Activated CD8-positive, alpha-beta T cell treated with anti-CD3 and anti-CD28 coated beads for 36 hours (primary cell): ENCODE results near the gene ALKBH5. TPM values are rescaled to one million over a fixed set of nuclear protein-coding genes. Genes with fewer than 3 reads are reported as not detected.

Experiments used
- ATAC-seq: fragments of 200-7000 bp; cut with Tn5 transposase; one replicate; pipeline ENCODE4 v1.10.0; 2021; ENCODE audit warnings: mild to moderate bottlenecking, moderate library complexity
- CTCF ChIA-PET: fragments of 350-600 bp; sonication (Branson Sonifier 250); formaldehyde crosslinking; loops from one replicate; lab custom pipeline; 2021; ENCODE audit warnings: antibody characterized with exemption; lab: Charles Lee
- POLR2A ChIA-PET: fragments of 350-600 bp; sonication (Branson Sonifier 250); formaldehyde crosslinking; loops from one replicate; lab custom pipeline; 2021; ENCODE audit warnings: antibody characterized with exemption; lab: Charles Lee
- DNase-seq: peaks from one replicate; pipeline ENCODE4 v3.0.0-alpha.2; 2020
- H3K27ac Mint-ChIP-seq: one replicate; pipeline ENCODE4 v1.8.0; 2021; ENCODE audit warnings: mild to moderate bottlenecking, mixed read lengths
- H3K27me3 Mint-ChIP-seq: one replicate; pipeline ENCODE4 v1.8.0; 2021; ENCODE audit warnings: mixed read lengths
- H3K36me3 Mint-ChIP-seq: one replicate; pipeline ENCODE4 v1.8.0; 2021; ENCODE audit warnings: low read depth, mixed read lengths
- H3K4me1 Mint-ChIP-seq: one replicate; pipeline ENCODE4 v1.8.0; 2021; ENCODE audit warnings: low read depth, mixed read lengths
- H3K4me3 Mint-ChIP-seq: one replicate; pipeline ENCODE4 v1.8.0; 2021; ENCODE audit warnings: mild to moderate bottlenecking, moderate library complexity, mixed read lengths
- H3K9me3 Mint-ChIP-seq: one replicate; pipeline ENCODE4 v1.8.0; 2021; ENCODE audit warnings: mixed read lengths
- CTCF ChIP-seq: fragments of 200-600 bp; IDR thresholded peaks from one replicate; pipeline ENCODE4 v1.8.0; 2022; ENCODE audit warnings: antibody characterized with exemption, mild to moderate bottlenecking
- intact Hi-C: fragments of 100-400 bp; cut with micrococcal nuclease; formaldehyde crosslinking; loops from one replicate; pipeline ENCODE4 v1.10.0; 2022
- total RNA-seq, 2 experiments: library from RNA; stranded (reverse); gene quantifications; one replicate each; pipeline ENCODE4 v1.2.3, GENCODE V29; 2021

The ALKBH5 gene
- total RNA-seq, 2 experiments from 2014 or later, result 213 to 217 TPM

DNA sequence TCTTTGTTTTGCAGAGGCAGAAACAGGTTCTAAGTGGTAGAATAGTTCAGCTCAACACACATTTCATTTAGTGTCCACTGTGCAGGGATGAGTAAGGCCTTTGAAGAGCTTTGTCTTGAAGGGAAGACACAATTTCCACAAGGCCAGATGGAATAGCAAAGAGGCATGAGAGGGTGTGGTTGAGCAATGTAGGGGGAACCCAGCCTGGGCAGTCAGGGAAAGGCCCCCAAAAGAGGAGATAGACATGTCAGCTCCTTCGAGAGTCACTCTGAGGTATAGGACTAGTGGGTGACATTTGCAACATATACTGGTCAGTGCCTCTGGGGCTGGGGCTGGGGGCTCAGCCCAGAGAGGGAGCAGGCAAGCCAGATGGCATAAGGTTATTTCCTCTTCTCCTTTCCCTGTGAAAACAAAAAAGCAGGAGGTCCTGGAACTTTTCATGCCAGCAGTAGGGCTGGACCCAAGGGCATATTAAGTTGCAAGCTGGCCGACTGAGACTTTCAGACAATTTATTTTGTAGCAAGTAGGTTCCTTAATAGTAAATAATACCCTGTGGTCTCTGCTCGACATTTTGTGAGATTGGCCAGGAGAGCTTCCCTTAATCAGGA lies 7.1 kb downstream of the ALKBH5 start:
- H3K9me3 Mint-ChIP-seq, result no peaks in the 10 kb centered on the region
- H3K4me3 Mint-ChIP-seq, result no peak overlapping the region
- H3K36me3 Mint-ChIP-seq, result peaks cover 65% of the 10 kb centered on the region
- ChIA-PET CTCF (interaction anchor here (0.9 to 7.3 kb wide), 6 partner anchors 9 to 58 kb away, joined by 3 to 43 read pairs (median 7); no protein-coding TSS in a partner anchor), POLR2A (interaction anchor here (1.0 kb wide), 1 partner anchor 70 kb away, joined by 3 read pairs; the partner anchor contains the start of gene MIEF2)
- peaks cover 75% of the 10 kb centered on the region for H3K4me1 Mint-ChIP-seq
- ATAC-seq (no peak), DNase-seq (no peak)
- H3K27ac Mint-ChIP-seq, result peak overlapping the region; percentile 16
- no peak for TF ChIP-seq CTCF
- intact Hi-C loops, result no loop called here
- H3K27me3 Mint-ChIP-seq, result no peaks in the 10 kb centered on the region

- ChIA-PET CTCF (interaction anchor here (0.9 to 7.3 kb wide), 6 partner anchors 12 to 58 kb away, joined by 3 to 43 read pairs (median 6); no protein-coding TSS in a partner anchor), POLR2A (no interaction called here)
- intact Hi-C loops, result no loop called here
- no peak for TF ChIP-seq CTCF
- no peak for ATAC-seq
- Mint-ChIP-seq H3K4me1 (peaks cover 73% of the 10 kb centered on the region), H3K36me3 (peaks cover 63% of the 10 kb centered on the region), H3K4me3 (no peak overlapping the region), H3K9me3 (no peaks in the 10 kb centered on the region), H3K27ac (no peak overlapping the region), H3K27me3 (no peaks in the 10 kb centered on the region)
- DNase-seq, result no peak
Observed at GRCh38 chr17:18191236-18191667, 7.6 kb downstream of the ALKBH5 start.

DNA sequence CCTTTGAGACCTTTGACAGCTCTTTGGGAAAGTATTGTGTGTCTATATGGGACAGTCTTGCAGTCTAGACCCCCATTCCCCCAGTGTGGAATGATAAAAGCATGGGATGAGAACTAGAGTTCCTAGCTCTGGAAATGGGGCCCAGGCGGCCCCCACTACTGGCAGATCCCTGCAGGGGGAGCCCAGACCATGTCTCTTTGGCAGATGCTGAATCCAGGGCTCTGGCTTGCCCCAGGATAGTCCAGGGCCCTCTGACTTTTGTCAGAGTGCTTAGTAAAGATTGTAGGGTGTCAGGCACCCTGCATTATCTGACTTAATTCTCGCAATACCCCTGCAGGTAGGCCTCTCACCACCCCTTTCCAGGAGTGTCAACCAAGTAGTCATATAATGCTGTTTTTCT lies 8.3 kb downstream of the ALKBH5 start:
- ATAC-seq (peak; percentile 38), DNase-seq (peak; percentile 24)
- ChIA-PET POLR2A (interaction anchor here (0.6 kb wide), 1 partner anchor 32 kb away, joined by 3 read pairs; no protein-coding TSS in a partner anchor), CTCF (interaction anchor here (0.9 to 7.3 kb wide), 5 partner anchors 22 to 53 kb away, joined by 3 to 43 read pairs (median 5); no protein-coding TSS in a partner anchor)
- no peak for TF ChIP-seq CTCF
- Mint-ChIP-seq H3K27ac (no peak overlapping the region), H3K36me3 (peaks cover 61% of the 10 kb centered on the region), H3K4me3 (no peak overlapping the region), H3K27me3 (no peaks in the 10 kb centered on the region), H3K9me3 (no peaks in the 10 kb centered on the region), H3K4me1 (peaks cover 74% of the 10 kb centered on the region)
- intact Hi-C loops, result no loop called here

DNA sequence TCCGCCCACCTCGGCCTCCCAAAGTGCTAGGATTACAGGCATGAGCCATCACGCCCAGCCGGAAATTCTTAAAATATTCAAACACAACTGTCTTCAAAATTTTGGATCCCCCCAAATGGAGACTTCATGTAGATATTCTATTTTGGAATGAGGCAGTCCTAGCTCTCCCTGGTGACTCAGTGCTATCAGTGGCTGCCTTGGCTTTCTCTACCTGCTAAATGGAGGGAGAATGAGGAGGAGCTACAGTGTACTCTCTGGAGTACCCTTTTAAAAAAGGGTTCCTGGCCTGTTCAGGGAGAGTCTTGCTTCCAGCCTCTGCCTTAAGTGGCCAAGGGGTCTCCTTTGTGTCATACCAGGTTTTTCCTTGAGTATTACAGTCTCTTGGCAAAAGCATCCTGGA lies 10.8 kb downstream of the ALKBH5 start:
- no peak overlapping the region for H3K4me3 Mint-ChIP-seq
- ChIA-PET POLR2A (no interaction called here), CTCF (interaction anchor here (0.6 to 7.3 kb wide), 2 partner anchors 24 to 52 kb away, joined by 3 to 43 read pairs; no protein-coding TSS in a partner anchor)
- H3K4me1 Mint-ChIP-seq, result peaks cover 75% of the 10 kb centered on the region
- TF ChIP-seq CTCF, result no peak
- peaks cover 53% of the 10 kb centered on the region for H3K36me3 Mint-ChIP-seq
- H3K27me3 Mint-ChIP-seq, result no peaks in the 10 kb centered on the region
- no peak for ATAC-seq
- no peaks in the 10 kb centered on the region for H3K9me3 Mint-ChIP-seq
- no peak for DNase-seq
- intact Hi-C loops, result no loop called here
- H3K27ac Mint-ChIP-seq, result peak overlapping the region; percentile 30

- no peak for DNase-seq
- Mint-ChIP-seq H3K4me3 (no peak overlapping the region), H3K27ac (no peak overlapping the region), H3K4me1 (peaks cover 74% of the 10 kb centered on the region), H3K27me3 (no peaks in the 10 kb centered on the region), H3K36me3 (peaks cover 49% of the 10 kb centered on the region), H3K9me3 (no peaks in the 10 kb centered on the region)
- CTCF ChIA-PET, result interaction anchor here (7.3 kb wide), 1 partner anchor 53 kb away, joined by 43 read pairs; no protein-coding TSS in a partner anchor
- no peak for ATAC-seq
- TF ChIP-seq CTCF, result no peak
- POLR2A ChIA-PET, result no interaction called here
- intact Hi-C loops, result no loop called here
Observed at GRCh38 chr17:18194804-18195203, 11.2 kb downstream of the ALKBH5 start.
